HS-27A (cell line): ENCODE measurements around the gene MYO7B.

Source experiments
- DNase-seq: peaks from one replicate; pipeline ENCODE4 v3.0.0-alpha.2; 2012; ENCODE audit warnings: low read depth, missing footprints

The MYO7B gene

DNA sequence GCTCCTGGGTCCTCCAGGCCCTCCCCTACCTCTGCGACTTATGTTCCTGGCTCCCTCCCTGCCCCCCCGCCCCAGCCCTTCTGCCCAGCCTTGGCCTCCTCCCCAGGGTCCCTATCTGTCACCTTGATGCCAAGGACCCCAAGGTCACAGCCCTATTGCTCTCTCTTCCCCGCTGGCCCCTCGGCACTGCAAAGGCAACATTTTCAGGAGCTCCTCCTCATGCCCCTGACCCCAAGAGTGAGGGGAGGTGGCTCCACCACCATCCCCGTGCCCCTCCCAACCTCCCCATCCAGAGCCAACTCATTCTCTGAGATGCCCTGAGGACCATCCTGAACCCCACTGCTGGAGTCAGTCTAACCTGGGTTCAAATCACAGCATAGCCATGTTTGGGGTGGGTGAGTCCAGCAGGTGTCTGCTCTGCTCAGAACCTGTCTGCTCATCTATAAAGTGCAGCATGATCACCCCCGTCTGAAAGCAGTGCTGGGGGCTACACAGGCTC lies 128.1 kb downstream of the MYO7B start:
- no peak for DNase-seq

DNA sequence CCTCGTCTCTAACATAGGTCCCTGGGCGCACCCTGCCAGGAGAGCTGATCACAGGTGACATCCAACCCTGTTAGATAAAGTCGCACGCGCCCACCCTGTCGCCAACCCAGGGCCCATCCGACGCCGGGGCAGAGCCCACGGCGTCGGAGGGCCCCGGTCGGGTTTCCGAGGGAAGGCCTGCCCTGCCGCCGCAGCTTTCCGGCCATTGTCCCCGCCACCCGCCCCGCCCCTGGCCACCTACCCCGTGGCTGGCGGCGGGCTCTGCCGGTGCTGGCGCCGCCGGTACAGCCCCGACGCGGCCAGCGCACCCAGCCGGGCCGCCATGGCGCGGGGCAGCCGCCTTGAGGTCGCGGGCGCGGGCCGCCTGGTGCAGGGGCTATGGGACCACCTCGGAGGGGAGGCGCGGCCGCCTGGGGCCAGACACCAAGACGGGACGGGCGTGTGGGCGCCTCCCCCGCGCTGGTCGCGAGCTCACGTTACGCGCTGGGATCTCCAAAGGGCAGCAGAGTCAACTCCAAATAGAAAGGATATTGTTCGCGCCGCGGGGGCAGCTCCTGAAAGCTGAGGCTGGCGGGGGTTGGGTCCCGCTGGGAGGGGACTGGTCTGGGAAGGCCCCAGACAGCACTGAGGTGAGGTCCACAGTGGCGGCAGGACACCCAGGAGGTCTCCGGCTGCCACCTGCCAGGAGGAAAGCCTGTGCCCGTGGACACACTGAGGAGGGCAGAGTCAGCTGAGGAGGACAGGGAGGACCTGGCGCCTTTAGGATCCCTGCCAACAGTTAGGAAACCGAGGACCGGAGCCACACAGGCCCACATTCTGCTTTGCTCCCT lies 128.8 kb downstream of the MYO7B start:
- no peak for DNase-seq

DNA sequence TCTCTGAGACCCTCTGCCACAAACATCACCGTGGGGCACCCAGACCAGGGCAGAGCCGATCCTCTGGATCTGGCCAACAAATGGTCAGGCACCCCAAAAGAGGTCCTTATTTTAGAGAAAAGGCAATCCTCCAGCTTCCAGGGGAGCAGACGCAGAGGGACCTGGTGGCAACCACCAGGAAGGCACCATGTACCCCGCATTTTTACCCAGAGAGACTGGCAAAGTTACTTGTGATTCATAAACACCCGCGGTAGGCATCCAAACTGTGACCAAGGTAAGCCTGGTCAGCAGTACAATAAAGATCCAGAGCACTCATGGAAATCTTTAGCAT lies 129.4 kb downstream of the MYO7B start:
- DNase-seq, result no peak

DNA sequence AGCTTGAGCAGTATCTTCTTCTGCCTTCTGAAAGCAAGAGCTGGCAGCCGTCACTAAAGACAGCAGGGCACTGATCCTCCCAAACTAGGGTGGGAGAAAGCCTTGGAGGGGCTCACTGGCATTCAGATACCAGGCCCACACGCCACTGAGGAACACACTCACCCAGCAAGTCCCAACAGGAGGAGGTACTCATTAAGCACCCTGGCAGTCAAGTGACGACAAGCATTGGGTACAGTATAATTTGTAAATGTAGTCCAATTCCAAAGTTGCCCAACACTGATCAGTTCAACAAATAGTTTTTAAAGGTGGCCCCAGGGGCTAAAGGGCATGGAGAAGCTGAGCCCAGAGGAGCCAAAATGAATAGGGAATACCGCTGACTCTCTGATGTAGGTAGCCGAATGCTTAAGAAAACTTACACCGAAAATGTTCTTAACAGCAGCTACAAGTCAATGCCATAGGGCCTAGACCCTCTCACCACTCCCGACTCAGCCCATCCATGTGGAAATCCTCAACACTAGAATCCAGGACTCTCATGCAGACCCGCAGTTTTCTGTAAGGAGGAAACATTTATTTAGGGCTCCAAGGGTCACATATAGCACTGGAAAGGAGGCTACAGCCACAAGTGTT lies 129.9 kb downstream of the MYO7B start:
- no peak for DNase-seq

DNA sequence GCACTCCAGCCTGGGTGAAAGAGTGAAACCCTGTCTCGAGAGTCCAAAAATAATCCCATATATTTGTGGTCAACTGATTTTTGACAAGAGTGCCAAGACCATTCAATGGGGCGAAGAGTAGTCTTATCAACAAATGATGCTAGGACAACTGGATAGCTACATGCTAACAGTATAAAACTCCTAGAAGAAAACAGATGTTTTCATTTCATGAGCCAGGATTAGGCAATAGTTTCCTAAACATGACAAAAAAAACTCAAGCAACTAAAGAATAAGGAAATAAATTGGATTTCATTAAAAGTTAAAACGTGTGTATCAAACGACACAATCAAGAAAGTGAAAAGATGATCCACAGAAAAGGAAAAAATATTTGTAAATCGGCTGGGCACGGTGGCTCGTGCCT lies 133.6 kb downstream of the MYO7B start:
- DNase-seq, result no peak

DNA sequence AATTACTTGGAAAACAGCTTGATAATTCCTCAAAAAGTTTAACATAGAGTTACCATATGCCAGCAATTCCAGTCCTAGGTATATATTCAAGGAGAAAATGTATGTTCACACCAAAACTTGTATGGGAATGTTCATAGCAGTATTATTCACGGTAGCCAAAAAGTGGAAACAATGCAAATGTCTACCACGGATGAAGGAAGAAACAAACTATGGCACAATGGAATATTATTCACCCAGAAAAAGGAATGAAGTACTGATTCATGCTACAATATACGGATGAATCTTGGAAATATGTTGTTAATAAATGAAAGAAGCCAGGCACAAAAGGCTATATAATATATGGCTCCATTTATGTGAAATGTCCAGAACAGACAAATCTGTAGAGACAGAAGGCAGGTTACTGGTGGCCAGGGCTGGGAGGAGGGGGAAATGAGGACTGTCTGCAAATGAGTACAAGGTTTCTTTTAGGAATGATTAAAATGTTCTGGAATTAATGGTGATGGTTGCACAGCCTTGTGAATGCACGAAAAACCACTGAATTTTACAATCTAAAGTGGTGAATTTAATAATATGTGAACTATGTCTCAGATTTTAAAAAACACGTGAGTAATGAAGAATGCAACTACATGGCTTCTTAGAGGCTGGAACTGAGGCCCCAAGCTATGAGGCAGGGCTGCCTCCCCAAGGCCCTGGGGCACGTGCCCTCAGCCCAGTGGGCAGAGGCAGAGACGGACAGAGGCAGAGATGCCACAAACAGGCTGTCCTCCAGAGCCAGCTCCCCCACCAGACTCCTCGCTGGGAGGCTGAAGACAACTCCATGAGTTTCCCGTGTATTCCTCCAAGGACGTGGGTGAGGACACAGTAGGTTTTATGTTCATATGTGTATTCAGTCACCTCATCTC lies 134.8 kb downstream of the MYO7B start:
- DNase-seq, result no peak

DNA sequence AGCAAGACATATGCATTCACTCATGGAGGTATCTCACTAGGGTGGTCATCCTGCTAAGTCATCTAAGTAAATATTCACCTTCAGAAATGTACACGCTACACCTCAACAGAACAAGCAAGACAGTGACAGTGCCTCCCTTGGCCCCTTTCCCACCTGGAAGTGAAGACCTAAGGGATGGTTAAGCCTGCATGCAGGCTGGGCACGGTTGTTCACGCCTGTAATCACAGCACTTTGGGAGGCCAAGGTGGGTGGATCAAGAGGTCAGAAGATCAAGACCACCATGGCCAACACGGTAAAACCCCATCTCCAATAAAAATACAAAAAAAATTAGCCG lies 135.4 kb downstream of the MYO7B start:
- DNase-seq, result no peak

DNA sequence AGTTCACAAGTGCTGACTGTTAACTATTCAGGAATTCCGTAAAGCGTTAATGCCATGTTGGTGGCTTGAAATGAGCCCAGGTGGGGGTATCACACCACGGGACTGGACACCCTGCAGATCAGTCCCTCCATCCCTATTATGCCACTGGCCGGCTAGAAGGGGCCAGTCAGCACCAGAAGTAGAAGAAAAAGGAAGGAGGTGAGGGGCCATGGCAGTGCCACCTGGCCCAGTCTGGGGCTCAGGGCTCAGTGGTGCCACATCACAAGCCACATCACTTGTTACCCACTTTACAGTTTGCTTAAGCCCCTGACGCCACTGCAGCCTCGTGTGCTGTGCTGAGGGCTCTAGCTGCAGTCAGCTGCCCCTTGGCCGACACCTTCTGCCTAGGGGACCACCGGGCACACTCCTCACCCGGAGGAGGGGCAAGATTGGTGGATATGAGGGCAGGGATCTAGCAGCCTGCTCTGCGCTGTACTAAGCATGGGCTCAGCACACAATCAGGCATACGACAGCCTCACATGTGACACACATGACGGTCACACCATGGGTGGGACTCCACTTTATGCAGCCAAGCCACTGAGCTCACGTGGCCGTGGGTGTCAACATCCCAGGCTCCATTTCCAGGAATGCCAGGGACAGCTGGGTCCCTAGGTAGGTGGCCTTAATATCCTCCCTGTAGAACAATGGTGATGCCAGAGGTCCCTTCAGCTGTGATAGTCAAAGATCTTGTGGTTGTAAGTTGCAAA lies 136.2 kb downstream of the MYO7B start:
- DNase-seq, result no peak

DNA sequence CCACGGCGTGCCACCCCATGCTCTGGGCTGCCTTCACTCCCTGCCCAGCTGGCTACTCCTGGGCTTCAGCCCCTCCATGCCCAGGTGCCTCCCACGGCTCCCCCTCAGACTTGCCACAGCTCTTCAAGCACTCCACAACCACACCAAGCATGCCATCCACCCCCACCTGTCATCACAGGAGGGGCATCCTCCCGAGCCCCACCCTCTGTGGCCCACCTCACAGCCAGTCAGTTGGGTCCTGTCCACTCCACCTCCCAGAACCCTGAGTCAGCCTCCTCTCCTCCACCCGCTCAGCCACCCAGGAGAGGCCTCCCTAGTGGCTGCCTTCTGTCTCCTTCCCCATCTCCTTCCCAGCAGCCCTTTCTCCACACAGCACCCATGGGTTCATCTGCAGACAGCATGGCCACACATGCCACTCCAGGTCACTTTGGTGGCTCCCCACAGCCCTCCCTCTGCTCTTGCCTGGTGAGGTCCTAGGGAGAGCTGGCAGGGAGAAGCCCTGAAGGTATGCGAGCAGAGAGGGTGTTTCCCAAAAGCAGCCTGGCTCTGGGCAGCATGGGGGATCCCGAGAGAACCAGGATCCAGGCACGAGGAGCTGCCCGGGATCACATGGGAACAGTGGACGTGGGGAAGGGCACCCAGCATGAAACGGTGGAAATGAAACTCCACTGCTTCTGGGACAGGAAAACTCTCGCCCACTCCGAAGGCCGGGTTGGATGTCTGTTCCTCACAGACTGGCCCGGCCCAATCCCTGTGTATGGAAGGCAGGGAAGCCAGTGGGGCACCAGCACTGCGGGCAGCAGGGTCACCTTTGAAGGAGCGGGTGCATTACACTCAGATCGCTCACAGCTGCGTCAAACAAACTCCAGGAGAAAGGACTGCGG lies 137.1 kb downstream of the MYO7B start:
- no peak for DNase-seq

DNA sequence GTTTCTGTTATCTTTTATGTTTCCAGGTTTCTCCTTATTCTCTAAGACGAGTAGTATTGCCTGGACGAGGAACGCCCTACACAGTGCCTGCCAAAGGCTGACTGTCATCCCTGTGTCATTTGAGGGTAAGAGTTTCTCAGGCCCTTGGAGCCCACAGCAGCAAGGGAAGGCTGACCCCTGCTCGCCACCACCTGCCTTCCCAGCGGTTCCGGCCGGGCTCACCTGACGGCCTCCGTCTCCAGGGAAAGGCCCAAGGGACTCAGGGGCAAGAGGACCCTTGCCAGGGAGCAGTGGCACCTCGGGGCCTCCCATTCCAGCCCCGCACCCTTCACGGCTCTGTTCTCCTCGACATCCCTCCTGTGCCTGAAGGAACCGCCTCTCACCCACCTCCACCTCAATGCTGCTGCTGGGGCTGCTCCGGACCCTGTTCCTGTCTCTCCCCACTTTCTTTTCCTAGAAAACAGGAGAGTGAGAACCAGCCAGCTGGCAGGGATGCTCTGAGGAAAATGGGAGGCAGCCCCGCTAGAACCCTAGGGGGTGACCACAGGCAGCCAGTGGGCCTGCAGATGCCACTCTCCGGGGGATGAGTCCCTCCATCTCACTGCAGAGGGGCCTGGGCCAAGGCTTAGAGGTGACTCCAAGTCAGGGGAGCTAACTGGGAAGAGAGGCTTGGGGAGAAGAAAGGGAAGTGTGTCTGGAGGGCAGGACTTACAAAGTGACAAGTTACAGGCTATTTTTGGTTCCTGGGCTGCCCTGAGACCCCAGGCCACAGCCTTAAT lies 138.0 kb downstream of the MYO7B start:
- DNase-seq, result no peak

DNA sequence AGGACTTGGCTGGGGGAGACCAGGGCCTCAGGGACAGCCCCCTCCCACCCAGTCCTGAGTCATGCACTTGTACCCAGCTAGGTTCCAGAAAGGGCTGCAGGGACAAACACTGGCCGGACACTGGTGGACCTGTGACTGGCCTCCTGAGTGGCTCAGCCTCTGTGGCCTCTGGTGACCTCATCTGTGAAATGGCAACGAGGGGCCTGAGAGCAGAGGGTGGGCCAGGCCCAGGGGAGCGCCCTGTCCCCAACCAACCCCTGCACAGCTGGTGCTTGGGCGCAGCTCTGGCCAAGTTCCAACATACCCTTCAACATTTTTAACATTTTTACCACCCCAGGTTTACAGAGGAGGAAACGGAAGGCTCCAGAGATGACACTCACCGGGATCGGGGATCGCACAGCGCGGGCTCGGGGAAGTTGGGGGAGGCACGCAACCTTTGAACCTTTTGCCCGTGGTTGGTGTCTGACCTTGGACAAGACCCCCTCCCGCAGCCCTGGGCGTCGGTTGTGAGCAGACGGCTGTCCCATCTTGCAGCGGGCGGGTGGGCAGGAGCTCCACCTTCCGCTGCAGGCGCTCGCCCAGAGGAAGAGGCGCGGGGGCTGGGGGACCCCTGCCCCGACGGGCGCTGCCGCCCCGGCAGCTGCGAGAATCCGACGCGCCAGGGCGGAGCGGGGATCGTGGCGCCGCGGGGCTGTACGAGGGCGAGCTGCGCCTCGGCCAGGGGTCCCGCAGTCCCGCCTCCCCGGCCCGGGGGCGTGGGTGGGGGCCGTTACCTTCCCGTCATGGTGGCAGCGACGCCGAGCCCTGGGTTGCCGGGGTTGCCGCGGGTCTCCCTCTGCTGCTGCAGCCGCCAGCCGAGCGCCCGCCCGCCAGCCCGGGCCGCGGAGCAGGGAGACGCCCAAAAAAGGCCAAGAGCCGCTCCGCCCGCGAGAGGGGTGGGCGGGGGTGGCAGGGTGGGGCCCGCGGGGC lies 139.0 kb downstream of the MYO7B start:
- peak; percentile 71 for DNase-seq

DNA sequence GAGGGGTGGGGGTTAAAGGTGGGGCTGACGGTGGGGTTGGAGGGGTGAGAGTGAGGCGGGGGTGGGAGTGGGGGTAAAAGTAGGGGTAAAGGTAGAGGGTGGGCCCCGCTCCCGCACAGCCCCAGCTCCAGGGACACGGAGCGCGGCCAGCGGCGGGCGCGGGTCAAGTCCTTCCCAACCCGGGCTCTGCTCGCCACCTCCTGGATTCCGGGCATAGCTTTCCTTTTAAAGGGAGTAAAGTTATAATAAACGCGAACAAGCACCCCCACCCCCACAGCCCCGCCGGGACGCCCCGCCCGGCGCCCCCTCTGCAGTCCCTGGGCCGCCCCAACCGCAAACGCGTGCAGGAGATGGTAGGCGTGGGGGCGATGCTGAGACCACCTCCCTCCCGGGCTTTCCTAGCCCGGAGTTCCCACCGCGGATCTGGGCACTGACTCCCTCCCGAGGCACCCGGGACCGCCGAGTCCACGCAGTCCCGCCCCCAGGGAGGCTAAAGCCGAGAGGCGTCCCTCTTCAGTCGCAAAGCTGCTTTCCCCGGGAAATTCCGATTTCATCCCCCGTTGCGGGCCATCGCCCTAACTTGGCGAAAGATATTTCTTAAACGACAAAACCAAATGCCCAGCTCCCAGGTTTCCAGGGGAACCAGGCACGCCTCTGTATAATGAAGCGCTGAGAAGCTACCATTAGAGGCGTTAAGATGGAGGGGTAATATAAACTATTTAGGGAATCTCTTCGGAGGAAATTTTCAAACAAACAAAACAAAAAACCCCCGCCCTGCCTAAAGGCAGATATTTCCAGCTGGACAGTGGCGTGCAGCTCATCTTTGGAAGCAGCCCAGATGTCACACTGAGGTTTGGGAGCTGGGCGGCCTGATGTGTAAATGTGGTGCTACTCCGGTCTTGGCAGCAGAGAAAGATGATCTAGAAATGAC lies 140.1 kb downstream of the MYO7B start, which contains the start of gene LIMS2:
LIMS2 (minus strand) TSS at position 200 of the 931 bp plus-strand sequence. CDS start 506 bp downstream, outside the sequence.
- DNase-seq, result peak; percentile 69

DNA sequence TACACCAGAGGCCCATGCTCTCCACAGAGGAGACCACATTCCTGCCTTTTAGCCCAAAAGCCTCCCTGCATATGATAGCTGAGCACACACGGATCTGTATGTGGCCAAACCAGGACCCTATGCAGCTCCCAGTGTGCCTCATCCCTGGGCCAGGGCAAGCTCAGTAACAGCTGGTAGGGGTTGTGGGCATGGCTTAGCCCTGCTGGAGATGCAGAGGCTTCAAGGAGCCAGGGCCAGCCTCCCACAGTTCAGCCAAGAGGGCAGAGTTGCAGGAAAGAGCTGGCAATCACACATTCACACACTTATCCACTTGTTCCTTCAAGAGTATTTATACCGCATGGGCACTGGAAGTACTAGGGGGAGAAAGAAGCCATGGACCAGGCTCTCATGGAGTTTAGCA lies 141.4 kb downstream of the MYO7B start:
- DNase-seq, result no peak

DNA sequence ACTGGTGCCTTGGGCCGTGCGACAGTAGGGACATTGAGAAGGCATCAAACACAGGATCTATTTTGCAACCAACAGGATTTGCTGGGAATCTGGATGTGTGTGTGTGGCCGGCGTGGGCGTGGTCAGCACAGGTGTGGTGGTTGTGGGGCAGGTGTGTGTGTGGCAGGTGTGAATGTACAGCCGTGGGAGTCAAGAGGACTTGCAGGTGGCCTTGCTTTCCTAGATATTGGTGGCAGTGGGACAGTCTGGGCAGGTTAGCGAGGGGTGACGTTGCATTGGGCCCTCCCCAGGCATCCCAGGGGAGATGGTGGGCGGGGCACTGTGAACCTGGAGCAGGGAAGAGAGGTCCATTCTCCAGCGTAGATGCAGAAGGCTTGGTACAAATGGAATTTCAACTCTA lies 143.0 kb downstream of the MYO7B start:
- DNase-seq, result no peak

DNA sequence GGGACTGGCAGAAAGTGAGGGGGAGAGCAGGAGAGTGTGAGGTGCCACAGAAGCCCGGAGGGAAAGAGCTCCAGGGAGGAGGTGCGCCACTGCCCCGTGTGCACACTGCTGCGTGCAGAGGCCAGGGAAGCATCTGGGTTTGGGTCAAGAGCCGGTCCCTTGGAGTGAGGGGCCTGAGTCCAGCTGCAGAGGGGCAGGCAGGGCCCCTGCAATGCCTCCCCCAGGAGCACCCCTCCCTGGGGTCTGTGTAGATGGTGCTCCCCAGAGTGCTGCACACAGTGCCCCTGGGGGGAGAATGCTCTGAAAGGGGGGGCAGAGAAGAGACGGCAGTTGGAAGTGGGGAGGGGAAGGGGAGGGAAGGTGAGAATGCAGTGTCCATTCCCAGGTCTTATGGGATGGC lies 143.5 kb downstream of the MYO7B start:
- DNase-seq, result no peak

DNA sequence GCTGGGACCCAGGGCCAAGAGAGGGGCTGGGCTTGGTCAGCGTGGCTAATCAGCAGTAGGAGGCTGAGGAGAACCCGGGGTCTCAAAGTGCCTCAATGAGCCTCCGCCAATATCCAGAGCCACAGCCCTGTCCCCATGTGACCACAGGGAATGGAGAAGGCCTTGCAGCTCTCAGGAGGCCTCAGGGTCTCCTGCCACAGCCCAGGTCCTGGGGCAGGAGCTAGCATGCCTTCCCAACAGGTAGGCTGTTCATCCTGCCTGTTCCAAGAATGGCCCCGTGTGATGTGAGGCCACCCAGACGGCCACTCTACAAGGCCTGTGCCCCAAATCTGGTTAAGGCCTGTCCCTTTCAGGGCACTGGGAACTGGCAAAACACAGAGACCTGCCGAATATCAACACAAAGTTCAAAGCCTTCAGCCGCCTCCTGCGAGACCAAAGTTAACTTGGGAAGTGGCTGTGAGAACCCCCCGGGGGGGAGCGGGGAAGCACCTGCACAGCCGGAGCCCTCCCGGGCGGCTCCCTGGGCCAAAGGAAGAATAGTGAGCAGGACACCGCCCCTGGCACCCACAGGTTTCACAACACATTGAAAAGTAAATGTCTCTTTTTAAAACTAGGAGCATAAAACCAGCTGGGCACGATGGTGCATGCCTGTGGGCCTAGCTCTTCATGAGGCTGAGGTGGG lies 144.3 kb downstream of the MYO7B start:
- DNase-seq, result no peak

DNA sequence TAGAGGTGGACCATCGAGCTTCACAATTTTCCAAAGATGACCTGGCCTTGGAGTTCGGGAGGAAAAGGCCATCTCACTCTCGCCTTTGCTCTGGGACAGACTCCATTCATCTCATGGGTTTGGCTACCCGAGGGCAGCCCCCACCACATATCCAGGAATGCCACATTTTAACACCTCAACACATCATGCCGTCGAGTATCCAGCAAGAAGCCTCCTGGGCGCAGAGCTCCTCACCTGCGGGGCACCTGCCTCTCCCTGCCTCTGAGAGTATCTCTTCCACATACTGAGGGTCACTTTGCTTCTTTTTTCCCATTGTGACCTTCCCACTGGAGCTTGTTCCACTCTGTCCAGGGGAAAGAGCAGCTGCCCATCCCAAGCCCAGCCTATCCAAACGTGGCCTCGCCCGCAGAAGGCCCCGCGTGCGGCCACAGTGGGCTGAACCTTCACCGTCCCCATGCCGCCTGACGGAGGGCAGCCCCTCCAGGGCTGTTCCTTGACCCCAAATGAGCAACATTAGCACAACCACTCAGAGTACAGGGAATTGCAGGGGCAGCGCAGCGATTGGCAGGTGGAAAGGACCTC lies 145.3 kb downstream of the MYO7B start:
- DNase-seq, result no peak
